Measurements from ENCODE around the gene DRAXIN. TPM values are rescaled to one million over a fixed set of nuclear protein-coding genes. Genes with fewer than 3 reads are reported as not detected.

DRAXIN gene
- total and polyA plus RNA-seq, 2 donors (not counting 3 experiments of a cell fraction or from before 2014, with no cell fraction given): 0.44 to 3.2 TPM

DNA sequence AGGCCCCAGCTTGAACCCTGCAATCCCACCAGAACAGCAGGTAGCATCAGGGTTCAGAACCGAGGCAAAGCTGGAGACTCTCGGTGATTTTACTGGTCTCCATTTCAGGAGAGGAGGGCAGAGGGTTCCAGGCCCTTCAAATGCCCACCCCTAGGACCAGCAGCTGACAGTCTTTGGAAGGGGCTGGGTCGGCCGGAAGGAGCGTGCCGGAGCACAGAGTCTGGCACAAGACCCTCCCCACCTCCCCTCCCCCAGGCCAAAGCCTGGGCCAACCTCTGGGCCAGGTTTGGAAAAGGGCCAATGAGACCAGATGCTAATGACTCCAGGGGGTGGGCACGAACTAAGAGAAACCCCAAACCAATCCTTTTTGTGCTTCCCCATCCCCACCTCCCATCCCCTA is 44.2 kb upstream of the DRAXIN start:
- DNase-seq (ENCODE audit: low read depth, low spot score): no peak
- no peaks in the 10 kb centered on the region for H3K79me2 ChIP-seq (ENCODE audit: control insufficient read depth, insufficient read depth, low read length)
- H3K4me2 ChIP-seq (ENCODE audit: insufficient read depth, low read length): no peak overlapping the region
- no peak overlapping the region for H2AFZ ChIP-seq (ENCODE audit: low read depth, low read length)
- POLR2A ChIA-PET: interaction anchor here (0.6 to 1.3 kb wide), 2 partner anchors 260 to 375 kb away, joined by 3 read pairs; no protein-coding TSS in a partner anchor
- TF ChIP-seq GATA2 (IDR thresholded peaks at IDR 0.05; ENCODE audit: insufficient read depth, insufficient read length, low read depth, low read length) (no peak), EZH2 (IDR thresholded peaks at IDR 0.05; ENCODE audit: borderline replicate concordance, low read depth, low read length, severe bottlenecking) (no peak), POLR2A (IDR thresholded peaks at IDR 0.05; ENCODE audit: low read depth, low read length) (no peak), JUN (IDR thresholded peaks at IDR 0.05; ENCODE audit: borderline replicate concordance, insufficient read depth, insufficient read length, low read depth) (no peak), FOS (IDR thresholded peaks at IDR 0.05; ENCODE audit: borderline replicate concordance, insufficient read depth, low read length) (no peak), MYC (IDR thresholded peaks at IDR 0.05; ENCODE audit: low read depth, low read length) (no peak), POLR2AphosphoS5 (IDR thresholded peaks at IDR 0.05; ENCODE audit: insufficient read depth, low read depth, low read length) (no peak)
- TF ChIP-seq, protein P1, sequence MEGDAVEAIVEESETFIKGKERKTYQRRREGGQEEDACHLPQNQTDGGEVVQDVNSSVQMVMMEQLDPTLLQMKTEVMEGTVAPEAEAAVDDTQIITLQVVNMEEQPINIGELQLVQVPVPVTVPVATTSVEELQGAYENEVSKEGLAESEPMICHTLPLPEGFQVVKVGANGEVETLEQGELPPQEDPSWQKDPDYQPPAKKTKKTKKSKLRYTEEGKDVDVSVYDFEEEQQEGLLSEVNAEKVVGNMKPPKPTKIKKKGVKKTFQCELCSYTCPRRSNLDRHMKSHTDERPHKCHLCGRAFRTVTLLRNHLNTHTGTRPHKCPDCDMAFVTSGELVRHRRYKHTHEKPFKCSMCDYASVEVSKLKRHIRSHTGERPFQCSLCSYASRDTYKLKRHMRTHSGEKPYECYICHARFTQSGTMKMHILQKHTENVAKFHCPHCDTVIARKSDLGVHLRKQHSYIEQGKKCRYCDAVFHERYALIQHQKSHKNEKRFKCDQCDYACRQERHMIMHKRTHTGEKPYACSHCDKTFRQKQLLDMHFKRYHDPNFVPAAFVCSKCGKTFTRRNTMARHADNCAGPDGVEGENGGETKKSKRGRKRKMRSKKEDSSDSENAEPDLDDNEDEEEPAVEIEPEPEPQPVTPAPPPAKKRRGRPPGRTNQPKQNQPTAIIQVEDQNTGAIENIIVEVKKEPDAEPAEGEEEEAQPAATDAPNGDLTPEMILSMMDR (IDR thresholded peaks at IDR 0.05; ENCODE audit: extremely low read depth in 1 of 2, insufficient read depth in 1 of 2, low read depth in 1 of 2, low read length in 2 of 2): no peak
- TF ChIP-seq, protein P2, sequence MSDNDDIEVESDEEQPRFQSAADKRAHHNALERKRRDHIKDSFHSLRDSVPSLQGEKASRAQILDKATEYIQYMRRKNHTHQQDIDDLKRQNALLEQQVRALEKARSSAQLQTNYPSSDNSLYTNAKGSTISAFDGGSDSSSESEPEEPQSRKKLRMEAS (IDR thresholded peaks at IDR 0.05; ENCODE audit: insufficient read depth, insufficient read length): no peak
- BruUV-seq (replicated peaks): no TSS peak
- intact Hi-C loops (cut with micrococcal nuclease): no loop called here
- no peak overlapping the region for H3K4me3 ChIP-seq (replicated peaks in 1 of 3; ENCODE audit: insufficient read depth in 1 of 3, low read depth in 1 of 3, low read length in 3 of 3)
- H3K9ac ChIP-seq (replicated peaks; ENCODE audit: extremely low read depth, insufficient read depth, low read length): no peak overlapping the region
- no peak overlapping the region for H3K27ac ChIP-seq (ENCODE audit: insufficient read depth, low read depth, low read length)
- CTCF ChIA-PET: interaction anchor here (3.7 to 12.8 kb wide), 3 partner anchors 17 to 610 kb away, joined by 45 to 373 read pairs (median 135); partner anchors contain the start of gene FBXO6
- dilution Hi-C loops (cut with MboI; ENCODE audit: extremely low pct_ligation_motif_present, low sequenced_read_pairs): no loop called here
- no peaks in the 10 kb centered on the region for H3K36me3 ChIP-seq (ENCODE audit: control insufficient read depth in 2 of 2, extremely low read depth in 1 of 2, insufficient read depth in 2 of 2, low read length in 2 of 2)
- H3K27me3 ChIP-seq (ENCODE audit: control insufficient read depth in 2 of 2, insufficient read depth in 2 of 2, low read length in 2 of 2): no peaks in the 10 kb centered on the region
- no peaks in the 10 kb centered on the region for H3K9me1 ChIP-seq (replicated peaks; ENCODE audit: control insufficient read depth, extremely low read depth, insufficient read depth, low read length)
- no peaks in the 10 kb centered on the region for H4K20me1 ChIP-seq (replicated peaks; ENCODE audit: control insufficient read depth, extremely low read depth, insufficient read depth, low read length)
- no peaks in the 10 kb centered on the region for H3K4me1 ChIP-seq (ENCODE audit: control insufficient read depth, extremely low read depth, insufficient read depth, low read length)
- no peak for FAIRE-seq
- no peaks in the 10 kb centered on the region for H3K9me3 ChIP-seq (replicated peaks; ENCODE audit: control insufficient read depth, insufficient read depth, low read length)
